CD4-positive, alpha-beta T cell treated with Interleukin-6 at 100 ng/mL for 8 hours (primary cell): Measurements from ENCODE around the gene HOXA5.

Experiments used
- DNase-seq: peaks from one replicate; pipeline ENCODE4 v3.0.0-alpha.2; 2020; ENCODE audit warnings: mixed read lengths, low spot score

HOXA5 gene

GRCh38 chr7:27132978-27133377 lies 10.5 kb downstream of the HOXA5 start:
- DNase-seq: no peak

GRCh38 chr7:27132214-27132613 lies 11.3 kb downstream of the HOXA5 start:
- no peak for DNase-seq

DNA sequence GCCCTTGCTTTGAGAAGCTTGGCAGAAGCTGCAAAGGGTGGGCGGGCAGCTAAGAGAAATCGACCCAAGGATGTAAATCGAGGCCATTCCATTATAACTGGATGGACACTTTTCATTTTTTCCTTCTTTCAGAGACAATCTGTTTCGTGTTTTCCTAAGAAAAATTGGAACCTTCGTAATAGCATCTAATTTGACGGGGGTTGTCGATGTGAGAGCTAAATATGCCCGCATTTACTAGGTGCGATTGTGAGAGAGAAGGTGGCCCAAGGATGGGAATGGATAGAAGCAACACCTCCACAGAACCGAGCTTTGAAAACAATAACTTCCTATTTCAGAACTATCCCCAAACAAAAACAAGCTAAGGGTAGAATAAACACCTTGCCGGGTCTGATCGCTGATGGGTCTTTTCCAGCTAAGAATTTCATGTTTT lies 12.1 kb downstream of the HOXA5 start:
- DNase-seq: no peak

DNA sequence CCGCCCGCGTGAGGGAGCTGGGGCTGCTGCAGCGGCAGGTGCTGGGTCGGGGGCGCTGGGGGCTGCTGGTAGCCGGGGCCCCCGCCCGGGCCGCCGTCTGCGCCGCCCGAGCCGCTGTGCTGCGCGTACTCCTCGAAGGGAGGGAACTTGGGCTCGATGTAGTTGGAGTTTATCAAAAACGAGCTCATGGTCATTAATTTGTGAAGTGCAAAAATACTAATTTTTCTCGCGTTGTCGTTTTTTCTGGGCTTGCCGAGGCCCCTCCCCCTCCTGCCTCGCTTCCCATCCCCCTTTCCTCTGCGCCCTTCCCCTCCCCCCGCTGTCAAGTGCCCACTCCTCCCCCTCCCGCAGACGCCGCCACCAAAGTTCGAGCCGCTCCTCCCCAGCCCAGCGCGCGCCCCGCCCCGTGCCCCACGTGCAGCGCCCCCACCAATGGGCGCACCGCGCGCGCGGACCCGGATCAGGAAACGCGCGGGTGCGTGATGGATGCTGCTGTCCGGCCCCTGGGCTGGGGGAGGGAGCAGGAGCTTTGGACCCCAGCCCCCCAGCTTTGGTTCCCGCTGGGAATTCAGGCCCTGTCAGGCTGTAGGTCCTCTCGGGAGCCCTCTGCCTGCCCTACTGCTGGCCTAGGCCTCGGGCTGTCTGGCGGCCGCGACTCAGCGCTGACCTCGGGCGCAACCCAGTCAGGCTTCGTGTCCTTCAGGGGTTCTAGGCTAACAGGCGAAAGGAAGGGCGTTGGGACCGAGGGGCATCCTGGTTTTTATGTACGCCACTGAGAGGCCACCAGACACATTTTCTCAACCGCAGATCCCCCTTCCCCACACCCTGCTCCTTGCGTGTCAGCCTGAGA lies 12.7 kb downstream of the HOXA5 start, which contains the start of gene HOXA4:
Gene HOXA4, minus strand, starts transcription at position 218 of the 850 bp plus-strand sequence. Its CDS starts 24 bp downstream, at position 194.
- DNase-seq: peak; percentile 80

DNA sequence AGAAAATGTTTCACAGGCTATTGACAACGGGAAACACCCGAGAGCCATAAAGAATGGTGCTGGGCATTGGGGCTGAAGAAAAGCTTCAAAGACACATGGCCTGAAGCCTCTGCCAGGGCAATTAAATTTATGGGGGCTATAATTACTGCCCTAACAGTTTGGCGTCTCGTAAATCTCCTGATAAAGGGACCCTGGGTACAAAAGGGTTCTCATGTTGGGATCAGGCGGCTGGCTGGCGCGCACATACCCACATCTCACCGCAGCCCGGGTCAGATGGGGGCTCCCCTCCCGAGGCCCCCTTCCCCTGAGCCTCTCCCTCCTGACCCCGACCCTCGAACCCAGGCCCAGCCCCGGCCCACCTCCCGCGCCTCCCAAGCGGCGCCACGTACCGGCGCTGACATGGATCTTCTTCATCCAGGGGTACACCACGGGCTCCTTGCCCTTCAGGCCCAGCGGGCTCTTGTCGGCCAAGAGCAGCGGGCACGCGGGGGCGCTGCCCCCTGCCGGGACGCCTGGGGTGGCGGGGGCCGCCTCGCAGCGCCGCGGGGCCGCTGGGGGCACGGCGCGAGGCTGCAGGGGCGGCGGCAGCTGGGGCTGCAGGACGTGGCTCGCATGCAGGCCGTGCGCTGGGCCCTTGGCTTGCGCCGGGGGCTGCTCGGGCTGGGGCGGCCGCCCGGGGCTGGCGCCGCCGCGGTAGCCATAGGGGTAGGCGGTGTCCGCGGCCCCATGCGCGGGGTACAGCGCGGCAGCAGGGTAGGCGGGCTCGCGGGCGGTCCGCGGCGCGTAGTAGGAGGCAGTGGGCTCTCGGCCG lies 13.5 kb downstream of the HOXA5 start:
- DNase-seq: no peak

DNA sequence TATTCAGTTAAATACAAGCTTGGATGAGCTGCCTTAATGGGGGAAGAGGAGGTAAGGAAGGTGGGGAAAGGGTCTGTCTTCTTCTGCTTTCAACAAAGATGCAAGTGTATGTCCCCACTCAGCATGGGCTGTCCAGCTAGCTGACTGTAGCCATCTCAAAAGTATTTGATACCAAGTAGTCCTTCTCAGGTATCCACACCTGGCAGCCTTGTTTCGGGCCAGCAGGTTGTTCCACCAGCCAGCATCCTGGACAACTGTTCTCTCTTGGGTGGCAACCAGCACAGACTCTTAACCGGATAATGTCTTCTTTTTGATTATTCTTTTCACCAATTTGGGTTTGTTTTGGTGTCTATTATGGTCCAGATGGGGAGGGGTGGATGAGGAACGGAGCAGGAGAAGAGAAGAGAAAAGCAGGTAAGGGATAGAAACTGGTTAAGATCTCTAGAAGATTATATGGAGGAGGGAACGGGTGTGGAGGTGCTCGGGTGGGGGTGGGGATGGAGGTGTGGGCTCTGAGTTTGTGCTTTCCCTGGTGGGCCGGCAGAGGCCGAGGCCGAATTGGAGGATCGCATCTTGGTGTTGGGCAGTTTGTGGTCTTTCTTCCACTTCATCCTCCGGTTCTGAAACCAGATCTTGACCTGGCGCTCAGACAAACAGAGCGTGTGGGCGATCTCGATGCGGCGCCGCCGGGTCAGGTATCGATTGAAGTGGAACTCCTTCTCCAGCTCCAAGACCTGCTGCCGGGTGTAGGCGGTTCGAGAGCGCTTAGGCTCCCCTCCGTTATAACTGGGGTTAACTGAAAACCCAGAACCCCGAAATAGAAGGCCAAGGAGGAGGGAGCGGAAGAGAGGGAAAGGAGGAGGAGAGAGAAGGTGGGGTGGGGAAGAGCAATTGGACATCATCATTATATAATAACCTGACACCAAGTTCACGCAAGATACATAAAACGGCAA lies 14.4 kb downstream of the HOXA5 start:
- no peak for DNase-seq

DNA sequence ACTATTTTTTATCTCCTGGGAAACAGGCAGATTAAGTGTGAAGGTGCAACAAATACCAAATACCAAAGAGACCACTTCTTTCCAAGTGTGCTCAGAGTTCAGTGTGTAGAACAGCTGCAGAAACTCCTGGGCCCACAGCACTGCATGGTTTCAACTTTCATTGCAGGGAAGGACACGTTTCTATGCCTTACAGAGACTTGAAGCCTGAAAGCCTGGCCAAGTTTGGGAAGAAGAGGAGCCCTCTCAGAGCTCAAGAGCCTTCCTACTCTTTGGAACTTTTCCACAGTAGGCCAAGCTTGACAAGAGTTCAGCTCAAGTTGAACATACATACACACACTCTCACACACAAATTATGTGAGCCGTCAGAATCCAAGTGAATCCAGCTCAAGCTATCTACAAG lies 15.4 kb downstream of the HOXA5 start:
- DNase-seq: no peak

- DNase-seq: no peak
Measured at GRCh38 chr7:27126596-27127327, 16.7 kb downstream of the HOXA5 start.

- DNase-seq: no peak
Measured at GRCh38 chr7:27125986-27126394, 17.5 kb downstream of the HOXA5 start.

DNA sequence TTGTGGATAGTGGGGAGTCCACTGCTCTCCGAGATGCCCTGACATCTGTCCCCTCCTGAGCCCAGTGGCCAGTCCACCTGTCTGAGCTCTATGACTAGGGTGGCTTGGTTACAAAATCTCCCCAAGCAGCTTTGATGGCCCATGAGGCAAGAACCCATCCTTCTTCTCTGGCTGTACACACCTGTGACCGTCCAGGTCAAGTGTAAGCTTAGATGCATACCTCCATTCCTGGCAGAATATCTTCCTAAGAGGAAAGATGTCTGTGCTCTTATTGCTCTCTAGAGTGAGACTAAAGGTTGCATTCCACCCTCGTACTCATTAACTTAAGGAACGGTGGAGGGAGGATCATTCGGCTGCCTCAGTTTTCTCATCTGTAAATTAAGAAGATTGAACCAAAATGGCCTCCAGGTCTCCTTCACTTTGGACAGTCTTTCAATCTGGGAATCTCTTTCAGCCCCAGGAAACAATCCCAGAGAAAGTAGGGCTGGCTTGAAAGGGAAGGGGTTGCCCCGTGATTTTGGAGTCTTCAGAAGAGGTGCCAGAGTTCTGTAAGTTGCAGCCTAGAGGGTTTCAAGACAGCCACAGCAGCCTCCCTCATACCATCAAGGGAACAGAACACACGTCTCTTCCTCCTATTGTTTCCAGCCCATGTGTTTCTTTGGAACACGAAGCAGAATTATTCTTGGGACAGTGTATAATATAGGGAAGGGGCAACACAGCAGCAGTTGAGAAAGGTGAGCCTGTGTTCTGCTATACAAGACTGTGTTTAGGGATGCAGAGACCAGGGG lies 18.4 kb downstream of the HOXA5 start:
- DNase-seq: no peak

DNA sequence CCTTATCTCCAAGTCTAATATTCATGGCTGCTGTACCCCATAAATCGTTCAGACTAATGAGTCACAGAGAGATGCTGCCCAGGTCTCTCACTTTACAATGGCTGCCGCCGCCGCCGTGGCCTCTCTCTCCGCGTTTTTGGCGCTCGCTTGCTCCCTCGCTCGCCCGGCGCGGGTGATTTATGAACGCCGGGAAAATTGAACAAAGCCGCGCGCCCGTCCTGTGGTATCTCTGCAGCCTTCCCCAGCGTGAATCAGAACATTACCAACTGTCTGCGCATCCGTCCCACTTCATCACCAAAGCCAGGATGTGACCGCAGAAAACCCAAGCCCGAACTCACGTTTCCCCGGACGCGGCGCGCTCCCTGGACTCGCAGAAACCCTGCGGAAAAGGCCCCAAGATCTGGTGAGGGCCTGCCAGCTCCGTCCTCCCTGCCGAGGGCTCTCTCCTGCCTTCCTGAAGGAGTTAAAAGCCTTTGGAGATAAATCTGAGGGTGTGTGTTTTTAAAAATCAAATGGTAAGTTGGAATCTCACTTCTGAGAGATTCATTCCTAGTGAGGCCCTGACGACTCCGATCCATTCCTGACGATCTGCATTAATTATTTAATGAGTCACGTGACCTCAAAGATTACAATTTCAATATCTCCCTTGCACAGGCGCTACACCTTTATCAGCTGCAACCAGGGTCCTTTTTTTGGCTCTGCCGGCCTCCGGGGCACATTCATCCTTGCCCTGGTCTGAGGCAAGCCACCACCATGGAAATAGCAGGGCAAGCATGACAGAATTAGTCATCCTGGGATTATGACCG lies 19.2 kb downstream of the HOXA5 start:
- no peak for DNase-seq

DNA sequence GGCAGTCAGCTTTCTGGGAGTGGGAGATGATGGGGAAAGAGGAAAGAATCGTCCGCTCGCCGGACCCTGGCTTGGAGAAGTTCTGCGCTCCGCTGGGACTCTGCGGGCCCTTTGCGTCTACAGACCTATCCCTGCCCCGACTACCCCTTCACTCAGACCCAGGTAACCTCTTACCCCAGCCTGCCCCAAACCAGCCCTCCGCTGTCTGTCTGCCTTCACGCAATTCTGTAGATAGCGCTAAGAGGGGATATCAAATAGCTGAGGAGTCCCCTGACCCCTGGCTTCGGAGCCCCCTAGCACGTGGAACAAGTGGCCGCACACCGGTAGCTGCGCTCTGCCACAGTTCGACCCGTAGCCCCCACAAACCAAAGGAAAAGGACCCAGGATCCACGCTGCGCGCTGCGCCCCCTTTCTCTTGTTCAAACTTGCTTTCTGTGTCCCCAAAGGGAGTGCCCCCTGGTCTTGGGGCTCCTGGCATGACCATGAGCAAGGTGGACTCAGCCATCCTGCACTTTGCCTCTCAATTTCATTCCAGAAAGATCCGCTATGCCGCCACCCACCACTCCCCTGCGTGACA lies 19.9 kb downstream of the HOXA5 start:
- no peak for DNase-seq

DNA sequence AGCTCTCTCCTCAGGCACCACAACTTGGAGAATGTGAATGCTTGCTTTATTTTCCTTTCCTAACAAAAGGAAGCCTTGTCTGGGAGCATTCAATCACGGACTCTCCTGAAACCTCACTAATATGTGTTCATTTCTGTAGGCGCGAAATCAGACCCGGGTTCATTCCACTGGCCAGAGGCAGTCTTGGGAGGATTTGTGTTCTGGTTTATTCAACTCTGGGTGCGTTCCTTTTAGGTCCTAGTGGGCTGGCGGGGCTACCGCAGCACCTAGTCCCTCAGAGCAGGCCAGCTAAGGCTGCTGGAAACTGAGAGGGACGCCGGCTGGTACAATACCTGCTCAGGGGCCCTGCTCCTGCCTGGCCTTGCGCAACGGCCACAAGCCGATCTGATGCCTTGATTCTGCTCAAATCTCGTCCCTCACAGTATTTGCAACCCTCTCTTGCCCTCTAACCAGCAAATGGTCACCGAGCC lies 20.4 kb downstream of the HOXA5 start:
- DNase-seq: no peak

DNA sequence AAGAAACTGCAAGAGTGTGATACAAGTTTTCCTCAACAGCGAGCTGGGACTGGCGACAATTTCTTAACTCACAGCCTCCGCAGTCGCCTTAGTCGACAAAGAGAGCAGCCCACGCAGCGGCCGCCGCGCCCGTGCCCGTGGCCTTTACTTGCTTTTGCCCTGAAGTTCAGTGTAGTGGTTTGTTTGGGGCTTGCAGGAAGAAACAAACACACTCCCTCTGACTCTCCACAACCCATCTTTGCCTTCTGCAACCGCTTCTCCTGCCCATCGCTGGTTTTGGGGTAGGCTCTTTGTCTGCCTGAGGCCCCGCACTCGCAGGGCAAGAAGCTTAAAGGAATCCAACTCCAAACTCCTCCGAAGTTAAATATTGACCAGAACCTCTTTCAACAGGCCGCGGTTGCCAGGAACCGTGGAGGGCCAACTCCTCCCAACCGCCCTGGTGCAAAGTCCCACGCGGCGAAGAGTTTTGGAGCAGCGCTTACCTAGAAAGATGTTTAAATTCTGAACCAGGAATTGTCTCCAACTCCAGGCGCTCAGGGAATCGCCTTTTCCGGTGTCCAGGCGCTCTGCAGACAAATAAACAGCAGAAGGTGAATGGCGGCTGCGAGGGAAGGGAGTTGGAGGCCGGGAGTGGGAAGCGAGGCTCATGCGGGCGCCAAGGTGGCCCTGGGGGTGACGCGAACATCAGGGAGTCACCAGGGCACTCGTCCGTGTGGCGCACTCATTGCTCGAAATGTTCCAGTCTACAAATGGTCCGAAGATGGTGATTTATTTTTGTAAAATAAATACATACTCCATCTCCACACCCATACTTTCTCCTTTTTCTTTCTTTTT lies 21.2 kb downstream of the HOXA5 start:
- DNase-seq: no peak

- no peak for DNase-seq
Measured at GRCh38 chr7:27121684-27122076, 21.8 kb downstream of the HOXA5 start.

DNA sequence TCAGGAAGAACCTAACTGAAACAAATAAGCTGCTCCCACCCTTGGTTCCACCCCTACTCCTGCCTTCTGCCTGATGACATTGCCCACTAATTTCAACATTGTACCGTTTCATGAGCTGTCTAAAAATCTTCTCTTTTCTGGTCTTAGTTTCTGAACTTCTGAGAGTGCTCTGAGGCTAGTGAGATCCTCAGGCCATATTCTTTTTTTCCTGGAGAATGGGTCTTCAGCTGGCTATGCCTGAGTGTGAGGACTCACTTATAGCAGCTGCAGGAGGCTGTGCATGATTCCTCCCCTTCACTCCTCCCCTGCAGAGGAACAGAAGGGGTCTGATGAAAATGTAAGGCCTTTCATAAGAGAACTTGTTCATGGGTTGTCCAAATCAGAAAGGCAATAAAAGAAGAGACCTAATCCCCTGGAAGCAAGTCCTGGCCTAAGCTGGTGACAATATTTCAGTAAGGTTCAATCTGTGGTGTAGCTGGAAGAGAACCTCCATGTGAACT lies 24.0 kb downstream of the HOXA5 start:
- DNase-seq: no peak

DNA sequence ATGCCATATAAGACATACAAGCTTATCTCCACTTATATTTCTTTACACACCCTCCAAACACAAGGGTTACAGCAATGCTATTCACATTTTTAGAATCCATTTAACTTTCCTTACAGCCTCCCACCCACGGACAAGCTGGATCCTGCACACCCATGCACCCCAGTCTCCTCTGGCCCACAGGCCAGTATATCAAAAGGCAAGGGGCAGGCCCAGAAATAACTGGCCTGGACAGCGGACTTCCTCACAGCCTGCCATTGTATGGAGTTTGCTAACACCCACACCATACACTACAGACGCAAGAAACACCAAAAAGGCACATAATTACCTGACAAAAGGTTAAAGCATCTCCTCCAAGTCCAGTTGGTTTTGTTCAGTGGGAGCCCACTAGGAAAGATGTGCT lies 24.9 kb downstream of the HOXA5 start:
- DNase-seq: no peak
